OCI-LY1 (cell line): ENCODE results near the gene PIK3R1.

ENCODE experiments used
- H2AFZ ChIP-seq: fragments of 200-600 bp; sonication (generic), shearing (Covaris generic); 2 replicates; pipeline ENCODE4 v1.6.0; 2014; ENCODE audit warnings: antibody characterized with exemption, mild to moderate bottlenecking, low read length
- H3F3A ChIP-seq: fragments of 200-600 bp; sonication (generic), shearing (Covaris generic); 2 replicates; pipeline ENCODE4 v1.6.0; 2014; ENCODE audit warnings: mild to moderate bottlenecking, antibody characterized with exemption, low read length, moderate library complexity; ENCODE audit not compliant: insufficient read depth
- H3K27ac ChIP-seq: fragments of 200-600 bp; sonication (generic); 2 replicates; pipeline ENCODE4 v1.5.1; 2014; ENCODE audit warnings: low read length, mixed run types, mild to moderate bottlenecking, low read depth; ENCODE audit not compliant: poor library complexity, severe bottlenecking
- H3K27me3 ChIP-seq: fragments of 200-600 bp; sonication (generic); 2 replicates; pipeline ENCODE4 v1.6.0; 2014; ENCODE audit warnings: antibody characterized with exemption, mild to moderate bottlenecking, low read length, moderate library complexity; ENCODE audit not compliant: insufficient read depth
- H3K36me3 ChIP-seq: fragments of 200-600 bp; sonication (generic); 2 replicates; pipeline ENCODE4 v1.6.1; 2014; ENCODE audit warnings: mild to moderate bottlenecking, antibody characterized with exemption, low read length, moderate library complexity, mixed read lengths; ENCODE audit not compliant: insufficient read depth
- H3K4me1 ChIP-seq: fragments of 200-600 bp; sonication (generic); 2 replicates; pipeline ENCODE4 v1.5.1; 2014; ENCODE audit warnings: mild to moderate bottlenecking, low read length, moderate library complexity; ENCODE audit not compliant: insufficient read depth, severe bottlenecking
- H3K4me2 ChIP-seq: fragments of 200-600 bp; sonication (generic), shearing (Covaris generic); 2 replicates; pipeline ENCODE4 v1.6.1; 2014; ENCODE audit warnings: low read length
- H3K4me3 ChIP-seq: fragments of 200-600 bp; sonication (generic); 2 replicates; pipeline ENCODE4 v1.5.1; 2014; ENCODE audit warnings: low read length, low read depth, mild to moderate bottlenecking, mixed read lengths; ENCODE audit not compliant: poor library complexity, severe bottlenecking
- H3K79me2 ChIP-seq: fragments of 200-600 bp; shearing (Covaris generic); 2 replicates; pipeline ENCODE4 v1.6.1; 2016; ENCODE audit warnings: mixed run types, low read length, mixed read lengths; ENCODE audit not compliant: insufficient read depth
- H3K9ac ChIP-seq: fragments of 200-600 bp; sonication (generic), shearing (Covaris generic); 2 replicates; pipeline ENCODE4 v1.6.1; 2014; ENCODE audit warnings: mild to moderate bottlenecking, low read length, mixed read lengths
- H3K9me2 ChIP-seq: fragments of 200-600 bp; sonication (generic), shearing (Covaris generic); 2 replicates; pipeline ENCODE4 v1.6.1; 2014; ENCODE audit warnings: low read depth, mild to moderate bottlenecking, low read length, mixed read lengths
- H3K9me3 ChIP-seq: fragments of 200-600 bp; shearing (Covaris generic); 2 replicates; pipeline ENCODE4 v1.6.1; 2014; ENCODE audit warnings: low read length, mixed read lengths
- H4K20me1 ChIP-seq: fragments of 200-600 bp; sonication (generic), shearing (Covaris generic); 2 replicates; pipeline ENCODE4 v1.6.0; 2016; ENCODE audit warnings: mild to moderate bottlenecking, low read length; ENCODE audit not compliant: insufficient read depth
- EZH2 ChIP-seq: fragments of 200-600 bp; sonication (generic), shearing (Covaris generic); IDR thresholded peaks from 2 replicates; pipeline ENCODE4 v1.8.0; 2017; ENCODE audit warnings: borderline replicate concordance, mixed run types, mild to moderate bottlenecking, antibody characterized with exemption, low read length, moderate library complexity, mixed read lengths
- TF ChIP-seq, protein P1 (sequence below): fragments of 200-600 bp; sonication (generic), shearing (Covaris generic); IDR thresholded peaks from 2 replicates; pipeline ENCODE4 v1.5.1; 2017; ENCODE audit warnings: mild to moderate bottlenecking, antibody characterized with exemption, low read length, moderate library complexity, mixed read lengths

Gene PIK3R1

DNA sequence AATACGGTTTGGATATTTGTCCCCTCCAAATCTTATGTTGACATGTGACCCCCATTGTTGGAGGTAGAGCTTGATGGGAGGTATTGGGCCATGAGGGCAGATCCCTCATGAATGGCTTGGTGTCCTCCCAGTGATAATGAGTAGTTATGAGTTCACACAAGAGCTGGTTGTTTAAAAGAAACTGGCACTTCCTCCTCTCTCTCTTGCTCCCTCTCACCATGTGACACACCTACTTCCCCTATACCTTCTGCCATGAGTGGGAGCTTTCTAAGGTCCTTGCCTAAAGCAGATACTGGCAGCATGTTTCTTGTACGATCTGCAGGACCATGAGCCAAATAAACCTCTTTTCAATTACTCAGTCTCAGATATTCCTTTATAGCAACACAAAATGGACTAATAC lies 132.0 kb downstream of the PIK3R1 start:
- no peak overlapping the region for H3K4me3 ChIP-seq
- no peaks in the 10 kb centered on the region for H3K9me2 ChIP-seq
- no peaks in the 10 kb centered on the region for H4K20me1 ChIP-seq
- H3K9ac ChIP-seq = no peak overlapping the region
- H3K4me2 ChIP-seq = no peak overlapping the region
- H3K9me3 ChIP-seq = no peaks in the 10 kb centered on the region
- H2AFZ ChIP-seq = no peak overlapping the region
- H3K4me1 ChIP-seq = no peaks in the 10 kb centered on the region
- TF ChIP-seq, protein P1, sequence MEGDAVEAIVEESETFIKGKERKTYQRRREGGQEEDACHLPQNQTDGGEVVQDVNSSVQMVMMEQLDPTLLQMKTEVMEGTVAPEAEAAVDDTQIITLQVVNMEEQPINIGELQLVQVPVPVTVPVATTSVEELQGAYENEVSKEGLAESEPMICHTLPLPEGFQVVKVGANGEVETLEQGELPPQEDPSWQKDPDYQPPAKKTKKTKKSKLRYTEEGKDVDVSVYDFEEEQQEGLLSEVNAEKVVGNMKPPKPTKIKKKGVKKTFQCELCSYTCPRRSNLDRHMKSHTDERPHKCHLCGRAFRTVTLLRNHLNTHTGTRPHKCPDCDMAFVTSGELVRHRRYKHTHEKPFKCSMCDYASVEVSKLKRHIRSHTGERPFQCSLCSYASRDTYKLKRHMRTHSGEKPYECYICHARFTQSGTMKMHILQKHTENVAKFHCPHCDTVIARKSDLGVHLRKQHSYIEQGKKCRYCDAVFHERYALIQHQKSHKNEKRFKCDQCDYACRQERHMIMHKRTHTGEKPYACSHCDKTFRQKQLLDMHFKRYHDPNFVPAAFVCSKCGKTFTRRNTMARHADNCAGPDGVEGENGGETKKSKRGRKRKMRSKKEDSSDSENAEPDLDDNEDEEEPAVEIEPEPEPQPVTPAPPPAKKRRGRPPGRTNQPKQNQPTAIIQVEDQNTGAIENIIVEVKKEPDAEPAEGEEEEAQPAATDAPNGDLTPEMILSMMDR = no peak
- TF ChIP-seq EZH2 = no peak
- no peak overlapping the region for H3K27ac ChIP-seq
- H3K79me2 ChIP-seq = no peaks in the 10 kb centered on the region
- H3K27me3 ChIP-seq = no peaks in the 10 kb centered on the region
- H3F3A ChIP-seq = no peaks in the 10 kb centered on the region
- no peaks in the 10 kb centered on the region for H3K36me3 ChIP-seq

DNA sequence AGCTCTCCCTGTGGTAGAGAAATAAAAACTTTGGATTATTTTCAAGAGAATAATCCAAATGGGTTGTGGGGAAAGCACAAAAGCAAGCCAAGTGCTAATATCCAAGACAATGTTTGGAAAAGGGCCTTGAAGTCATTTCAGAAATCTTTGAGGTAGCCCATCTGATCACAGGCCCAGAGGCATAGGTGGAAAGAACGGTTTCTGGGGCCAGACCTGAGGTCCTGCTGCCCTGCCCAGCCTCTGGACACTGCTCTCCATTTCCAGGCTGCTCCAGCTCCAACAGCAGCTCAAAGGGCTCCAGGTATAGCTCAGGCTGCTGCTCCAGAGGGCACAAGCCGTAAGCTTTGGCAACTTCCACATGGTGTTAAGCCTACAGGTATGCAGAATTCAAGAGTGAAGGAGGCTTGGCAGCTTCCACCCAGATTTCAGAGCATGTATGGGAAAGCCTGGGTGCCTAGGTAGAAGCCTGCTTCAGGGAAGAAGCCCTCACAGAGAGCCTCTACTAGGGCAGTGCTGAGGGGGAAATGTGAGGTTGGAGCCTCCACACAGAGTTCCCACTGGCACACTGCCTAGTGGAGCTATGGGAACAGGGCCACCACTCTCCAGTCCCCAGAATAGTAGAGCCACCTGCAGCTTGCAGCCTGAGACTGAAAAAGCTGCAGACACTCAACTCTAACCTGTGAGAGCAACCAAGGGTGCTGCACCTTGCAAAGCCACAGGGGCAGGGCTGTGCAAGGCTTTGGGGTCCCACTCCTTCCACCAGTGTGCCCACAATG lies 133.1 kb downstream of the PIK3R1 start:
- Histone ChIP-seq H3K4me1 (no peaks in the 10 kb centered on the region), H3K9me2 (no peaks in the 10 kb centered on the region), H2AFZ (no peak overlapping the region), H3F3A (no peaks in the 10 kb centered on the region), H3K4me2 (no peak overlapping the region), H4K20me1 (no peaks in the 10 kb centered on the region), H3K9me3 (no peaks in the 10 kb centered on the region), H3K27me3 (no peaks in the 10 kb centered on the region), H3K79me2 (no peaks in the 10 kb centered on the region), H3K36me3 (no peaks in the 10 kb centered on the region), H3K9ac (no peak overlapping the region), H3K4me3 (no peak overlapping the region), H3K27ac (no peak overlapping the region)
- TF ChIP-seq EZH2 = no peak
- TF ChIP-seq, protein P1 = no peak

GRCh38 chr5:68350176-68350575 lies 134.6 kb downstream of the PIK3R1 start:
- no peak overlapping the region for H3K4me3 ChIP-seq
- no peaks in the 10 kb centered on the region for H3K9me2 ChIP-seq
- no peak overlapping the region for H3K27ac ChIP-seq
- no peaks in the 10 kb centered on the region for H3K9me3 ChIP-seq
- H3K4me1 ChIP-seq = no peaks in the 10 kb centered on the region
- H3F3A ChIP-seq = no peaks in the 10 kb centered on the region
- H4K20me1 ChIP-seq = no peaks in the 10 kb centered on the region
- H3K9ac ChIP-seq = no peak overlapping the region
- no peaks in the 10 kb centered on the region for H3K79me2 ChIP-seq
- H3K36me3 ChIP-seq = no peaks in the 10 kb centered on the region
- no peaks in the 10 kb centered on the region for H3K27me3 ChIP-seq
- H3K4me2 ChIP-seq = no peak overlapping the region
- H2AFZ ChIP-seq = no peak overlapping the region
- no peak for TF ChIP-seq EZH2
- TF ChIP-seq, protein P1 = no peak
